Epidermal melanocyte (primary cell): Measurements from ENCODE around the gene NOSTRIN.
A peak's percentile ranks its signal among the peaks of the same experiment; 100 is the strongest.
"Not testable (repeated sequence)": the region's sequence is repeated elsewhere in the genome, so short reads cannot be mapped to it uniquely, and the experiment has no call there.

Experiments
- DNase-seq: peaks from one replicate; pipeline ENCODE4 v3.0.0; 2011; ENCODE audit warnings: low spot score; ENCODE audit not compliant: insufficient read length

Gene NOSTRIN

GRCh38 chr2:168874368-168875054, 72.1 kb downstream of the NOSTRIN start:
- no peak for DNase-seq

GRCh38 chr2:168882163-168882562, 79.7 kb downstream of the NOSTRIN start:
- not testable (repeated sequence) for DNase-seq

GRCh38 chr2:168884975-168885374, 82.5 kb downstream of the NOSTRIN start:
- no peak for DNase-seq

- DNase-seq = no peak
Measured at GRCh38 chr2:168889635-168890005, 87.2 kb downstream of the NOSTRIN start.

GRCh38 chr2:168890006-168890782, 87.8 kb downstream of the NOSTRIN start, which contains the start of gene SPC25:
TSS of gene SPC25 (minus strand) at chr2:168890430. CDS start at chr2:168889519, 911 bp downstream.
- peak; percentile 96 for DNase-seq

GRCh38 chr2:168892327-168892726, 89.9 kb downstream of the NOSTRIN start:
- DNase-seq = no peak

- DNase-seq = no peak
Measured at GRCh38 chr2:168894101-168894500, 91.7 kb downstream of the NOSTRIN start.

GRCh38 chr2:168894720-168895119, 92.3 kb downstream of the NOSTRIN start:
- no peak for DNase-seq

- no peak for DNase-seq
Measured at GRCh38 chr2:168895771-168896170, 93.3 kb downstream of the NOSTRIN start.

- DNase-seq = no peak
Measured at GRCh38 chr2:168896783-168897182, 94.3 kb downstream of the NOSTRIN start.

- no peak for DNase-seq
Measured at GRCh38 chr2:168897449-168897848, 95.0 kb downstream of the NOSTRIN start.

- DNase-seq = no peak
Measured at GRCh38 chr2:168901003-168901402, 98.6 kb downstream of the NOSTRIN start, which contains the start of gene G6PC2. TSS of gene G6PC2 (plus strand) at chr2:168901291. CDS start at chr2:168901332, 41 bp downstream.

GRCh38 chr2:168903888-168904287, 101.5 kb downstream of the NOSTRIN start:
- no peak for DNase-seq

- DNase-seq = no peak
Measured at GRCh38 chr2:168904358-168904757, 101.9 kb downstream of the NOSTRIN start.

- no peak for DNase-seq
Measured at GRCh38 chr2:168907940-168908662, 105.7 kb downstream of the NOSTRIN start.

GRCh38 chr2:168910330-168910729, 107.9 kb downstream of the NOSTRIN start:
- DNase-seq = no peak

GRCh38 chr2:168912466-168912865, 110.0 kb downstream of the NOSTRIN start:
- DNase-seq = no peak

GRCh38 chr2:168912901-168913369, 110.5 kb downstream of the NOSTRIN start:
- no peak for DNase-seq

GRCh38 chr2:168913495-168913894, 111.1 kb downstream of the NOSTRIN start:
- no peak for DNase-seq
